A673 (cell line): Measurements from ENCODE around the gene TMEM42. TPM values are rescaled to one million over a fixed set of nuclear protein-coding genes. Genes with fewer than 3 reads are reported as not detected.

Source experiments
- BruUV-seq: library from RNA; stranded (reverse); fragments of 400-500 nt; replicated peaks from 2 replicates; lab custom pipeline; 2021; lab: Mats Ljungman, UMichigan
- CTCF ChIA-PET: fragments of 300-600 bp; sonication (Branson Sonifier 250); formaldehyde crosslinking; loops from one replicate; lab custom pipeline; 2022; ENCODE audit warnings: antibody characterized with exemption; lab: Charles Lee
- POLR2A ChIA-PET: fragments of 300-600 bp; sonication (Branson Sonifier 250); formaldehyde crosslinking; loops from one replicate; lab custom pipeline; 2022; ENCODE audit warnings: antibody characterized with exemption; ENCODE audit not compliant: low non-redundant PET; lab: Charles Lee
- DNase-seq: peaks from one replicate; pipeline ENCODE4 v3.0.0-alpha.2; 2015; ENCODE audit warnings: low spot score
- H3K27ac ChIP-seq: fragments of 200-600 bp; sonication (generic); 2 replicates; pipeline ENCODE4 v1.5.1; 2016; ENCODE audit warnings: mixed run types, low read depth, mild to moderate bottlenecking, mixed read lengths, antibody characterized with exemption, low read length; ENCODE audit not compliant: poor library complexity, severe bottlenecking
- H3K27me3 ChIP-seq: fragments of 200-600 bp; sonication (generic); replicated peaks from 2 replicates; pipeline ENCODE4 v1.6.1; 2017; ENCODE audit warnings: mixed run types, low read depth, mild to moderate bottlenecking, mixed read lengths, antibody characterized with exemption, low read length; ENCODE audit not compliant: insufficient read depth, poor library complexity
- H3K36me3 ChIP-seq: fragments of 200-600 bp; sonication (generic); 2 replicates; pipeline ENCODE4 v1.6.1; 2016; ENCODE audit warnings: mixed run types, mild to moderate bottlenecking, mixed read lengths, antibody characterized with exemption, low read length; ENCODE audit not compliant: insufficient read depth, poor library complexity, severe bottlenecking
- H3K4me1 ChIP-seq: fragments of 200-600 bp; sonication (generic); 2 replicates; pipeline ENCODE4 v1.6.1; 2017; ENCODE audit warnings: mixed run types, mild to moderate bottlenecking, mixed read lengths, antibody characterized with exemption, low read length; ENCODE audit not compliant: insufficient read depth, poor library complexity, severe bottlenecking
- H3K4me3 ChIP-seq: fragments of 200-600 bp; sonication (generic); 2 replicates; pipeline ENCODE4 v1.5.1; 2016; ENCODE audit warnings: low read depth, mixed run types, mild to moderate bottlenecking, mixed read lengths, low read length; ENCODE audit not compliant: poor library complexity, severe bottlenecking
- H3K9me3 ChIP-seq: fragments of 200-600 bp; sonication (generic); 2 replicates; pipeline ENCODE4 v1.6.1; 2016; ENCODE audit warnings: mixed run types, low read depth, mild to moderate bottlenecking, mixed read lengths, antibody characterized with exemption, low read length; ENCODE audit not compliant: poor library complexity, severe bottlenecking
- EZH2 ChIP-seq: fragments of 200-600 bp; sonication (generic); IDR thresholded peaks from 2 replicates; pipeline ENCODE4 v1.6.1; 2017; ENCODE audit warnings: borderline replicate concordance, low read depth, mild to moderate bottlenecking, mixed read lengths, antibody characterized with exemption, low read length; ENCODE audit not compliant: poor library complexity, severe bottlenecking
- intact Hi-C: fragments of 100-400 bp; cut with micrococcal nuclease; formaldehyde crosslinking; loops from one replicate; pipeline ENCODE4 v1.10.0; 2022; ENCODE audit not compliant: unreplicated experiment
- total RNA-seq: library from RNA; stranded (reverse); gene quantifications from 2 replicates; pipeline ENCODE4 v1.2.3, GENCODE V29; 2021
- TF ChIP-seq, protein P1 (sequence below): fragments of 300-800, 200-600 bp; sonication (generic); conservative IDR thresholded peaks from 2 replicates; pipeline ENCODE4 v1.5.1; 2017; ENCODE audit warnings: low read depth, mild to moderate bottlenecking, antibody characterized with exemption, low read length, moderate library complexity, mixed read lengths

Gene TMEM42
- total RNA-seq, 1 experiment from 2014 or later = 6.5 TPM

GRCh38 chr3:44874308-44874707 is 12.6 kb downstream of the TMEM42 start, which contains the start of gene TGM4:
Gene TGM4, plus strand, starts transcription at chr3:44874608. Its CDS starts 71 bp downstream, at chr3:44874679.
- Histone ChIP-seq H3K4me1 (no peaks in the 10 kb centered on the region), H3K4me3 (no peak within 1 kb of the TSS), H3K27ac (no peak within 1 kb of the TSS), H3K27me3 (no peaks in the 10 kb centered on the region), H3K36me3 (no peaks in the 10 kb centered on the region), H3K9me3 (no peaks in the 10 kb centered on the region)
- TF ChIP-seq, protein P1, sequence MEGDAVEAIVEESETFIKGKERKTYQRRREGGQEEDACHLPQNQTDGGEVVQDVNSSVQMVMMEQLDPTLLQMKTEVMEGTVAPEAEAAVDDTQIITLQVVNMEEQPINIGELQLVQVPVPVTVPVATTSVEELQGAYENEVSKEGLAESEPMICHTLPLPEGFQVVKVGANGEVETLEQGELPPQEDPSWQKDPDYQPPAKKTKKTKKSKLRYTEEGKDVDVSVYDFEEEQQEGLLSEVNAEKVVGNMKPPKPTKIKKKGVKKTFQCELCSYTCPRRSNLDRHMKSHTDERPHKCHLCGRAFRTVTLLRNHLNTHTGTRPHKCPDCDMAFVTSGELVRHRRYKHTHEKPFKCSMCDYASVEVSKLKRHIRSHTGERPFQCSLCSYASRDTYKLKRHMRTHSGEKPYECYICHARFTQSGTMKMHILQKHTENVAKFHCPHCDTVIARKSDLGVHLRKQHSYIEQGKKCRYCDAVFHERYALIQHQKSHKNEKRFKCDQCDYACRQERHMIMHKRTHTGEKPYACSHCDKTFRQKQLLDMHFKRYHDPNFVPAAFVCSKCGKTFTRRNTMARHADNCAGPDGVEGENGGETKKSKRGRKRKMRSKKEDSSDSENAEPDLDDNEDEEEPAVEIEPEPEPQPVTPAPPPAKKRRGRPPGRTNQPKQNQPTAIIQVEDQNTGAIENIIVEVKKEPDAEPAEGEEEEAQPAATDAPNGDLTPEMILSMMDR = no peak
- no peak for TF ChIP-seq EZH2
- ChIA-PET CTCF (no interaction called here), POLR2A (no interaction called here)
- intact Hi-C loops = no loop called here
- no peak for DNase-seq
- BruUV-seq = no TSS peak

DNA sequence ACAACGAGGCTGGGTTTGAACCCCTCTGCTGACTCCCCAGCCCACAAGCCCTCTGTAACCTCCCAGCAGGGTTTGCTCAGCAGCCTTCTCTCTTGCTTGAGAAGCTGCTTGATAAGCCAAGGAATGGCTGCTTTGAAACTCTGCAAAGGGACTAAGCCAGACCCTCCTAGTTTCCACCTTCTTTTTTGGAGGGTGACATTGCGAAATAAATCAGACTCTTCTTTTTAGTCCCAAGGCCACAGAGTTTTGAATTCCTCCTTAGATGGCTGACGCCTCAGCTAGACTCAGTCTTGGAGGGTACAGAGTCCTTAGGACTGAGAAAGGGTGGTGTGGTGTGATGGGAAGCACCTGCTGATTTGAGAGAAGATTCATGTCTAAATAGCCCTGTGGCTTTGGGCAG is 13.9 kb downstream of the TMEM42 start:
- Histone ChIP-seq H3K9me3 (no peaks in the 10 kb centered on the region), H3K27me3 (no peaks in the 10 kb centered on the region), H3K4me3 (no peak overlapping the region), H3K27ac (no peak overlapping the region), H3K36me3 (no peaks in the 10 kb centered on the region), H3K4me1 (no peaks in the 10 kb centered on the region)
- intact Hi-C loops = no loop called here
- no peak for DNase-seq
- BruUV-seq = no TSS peak
- TF ChIP-seq, protein P1 = no peak
- no peak for TF ChIP-seq EZH2
- ChIA-PET CTCF (no interaction called here), POLR2A (no interaction called here)

DNA sequence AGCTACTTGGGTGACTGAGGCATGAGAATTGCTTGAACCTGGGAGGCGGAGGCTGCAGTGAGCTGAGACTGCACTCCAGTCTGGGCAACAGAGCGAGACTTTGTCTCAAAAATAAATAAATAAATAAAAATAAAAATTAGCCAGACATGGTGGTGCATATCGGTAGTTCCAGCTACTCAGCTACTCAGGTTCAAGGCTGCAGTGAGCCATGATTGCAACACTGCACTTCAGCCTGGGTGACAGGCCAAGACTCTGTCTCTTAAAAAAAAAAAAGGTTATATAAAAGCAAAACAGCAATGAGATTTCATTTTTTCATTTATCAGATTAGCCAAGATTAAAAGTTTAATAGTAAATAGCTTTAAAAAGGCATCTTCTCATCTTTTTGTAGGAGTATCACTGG is 15.6 kb downstream of the TMEM42 start:
- POLR2A ChIA-PET = interaction anchor here (0.6 kb wide), 1 partner anchor 879 kb away, joined by 7 read pairs; no protein-coding TSS in a partner anchor
- Histone ChIP-seq H3K27me3 (no peaks in the 10 kb centered on the region), H3K4me1 (no peaks in the 10 kb centered on the region), H3K27ac (no peak overlapping the region), H3K4me3 (no peak overlapping the region), H3K36me3 (no peaks in the 10 kb centered on the region), H3K9me3 (no peaks in the 10 kb centered on the region)
- no peak for DNase-seq
- intact Hi-C loops = no loop called here
- no TSS peak for BruUV-seq
- no peak for TF ChIP-seq EZH2
- TF ChIP-seq, protein P1 = no peak
- CTCF ChIA-PET = no interaction called here
